Astrocyte (in vitro differentiated cells and primary cell): ENCODE data around the gene MYOF. TPM values are rescaled to one million over a fixed set of nuclear protein-coding genes. Genes with fewer than 3 reads are reported as not detected.

ENCODE experiments used
- DNase-seq: peaks from one replicate; pipeline ENCODE4 v3.0.0-alpha.2; 2010; ENCODE audit warnings: low read depth
- FAIRE-seq: peaks from 2 replicates; lab custom pipeline; 2011; peaks lifted over from hg19 to GRCh38; lab: Jason Lieb, UNC
- H2AFZ ChIP-seq: 2 replicates; pipeline ENCODE4 v1.6.0; 2012; ENCODE audit warnings: low read depth, low read length, inconsistent platforms
- H3K27ac ChIP-seq: 2 replicates; pipeline ENCODE4 v1.5.1; 2011; ENCODE audit warnings: low read depth, low read length, inconsistent platforms
- H3K27me3 ChIP-seq: 2 replicates; pipeline ENCODE4 v1.6.0; 2011; ENCODE audit warnings: low read length, inconsistent platforms; ENCODE audit not compliant: insufficient read depth
- H3K36me3 ChIP-seq: 2 replicates; pipeline ENCODE4 v1.5.1; 2011; ENCODE audit warnings: low read length, inconsistent platforms; ENCODE audit not compliant: insufficient read depth
- H3K4me1 ChIP-seq: 2 replicates; pipeline ENCODE4 v1.5.1; 2011; ENCODE audit warnings: low read length, inconsistent platforms; ENCODE audit not compliant: insufficient read depth
- H3K4me2 ChIP-seq: 2 replicates; pipeline ENCODE4 v1.6.0; 2012; ENCODE audit warnings: low read length, inconsistent platforms
- H3K4me3 ChIP-seq: 2 replicates; pipeline ENCODE4 v1.5.1; 2011; ENCODE audit warnings: low read depth, mild to moderate bottlenecking, low read length, inconsistent platforms; ENCODE audit not compliant: insufficient read depth
- H3K79me2 ChIP-seq: 2 replicates; pipeline ENCODE4 v1.6.0; 2012; ENCODE audit warnings: mild to moderate bottlenecking, low read length, inconsistent platforms; ENCODE audit not compliant: insufficient read depth
- H3K9ac ChIP-seq: 2 replicates; pipeline ENCODE4 v1.6.0; 2012; ENCODE audit warnings: mild to moderate bottlenecking, low read length, inconsistent platforms
- H3K9me3 ChIP-seq: 2 replicates; pipeline ENCODE4 v1.5.1; 2012; ENCODE audit warnings: low read depth, mild to moderate bottlenecking, low read length, inconsistent platforms; ENCODE audit not compliant: insufficient read depth
- H4K20me1 ChIP-seq: 2 replicates; pipeline ENCODE4 v1.6.0; 2012; ENCODE audit warnings: low read length, inconsistent platforms; ENCODE audit not compliant: insufficient read depth
- H3K27ac Mint-ChIP-seq: one replicate; pipeline ENCODE4 v1.8.0; 2021; ENCODE audit warnings: mild to moderate bottlenecking, mixed read lengths; ENCODE audit not compliant: unreplicated experiment
- H3K27me3 Mint-ChIP-seq: one replicate; pipeline ENCODE4 v1.8.0; 2021; ENCODE audit warnings: low read depth, mixed read lengths; ENCODE audit not compliant: unreplicated experiment
- H3K36me3 Mint-ChIP-seq: one replicate; pipeline ENCODE4 v1.8.0; 2021; ENCODE audit warnings: low read depth, mixed read lengths; ENCODE audit not compliant: unreplicated experiment
- H3K4me1 Mint-ChIP-seq: one replicate; pipeline ENCODE4 v1.8.0; 2021; ENCODE audit warnings: low read depth, mixed read lengths; ENCODE audit not compliant: unreplicated experiment
- H3K4me3 Mint-ChIP-seq: one replicate; pipeline ENCODE4 v1.8.0; 2021; ENCODE audit warnings: mild to moderate bottlenecking, moderate library complexity, mixed read lengths; ENCODE audit not compliant: unreplicated experiment
- H3K9me3 Mint-ChIP-seq: one replicate; pipeline ENCODE4 v1.8.0; 2021; ENCODE audit warnings: mild to moderate bottlenecking, mixed read lengths; ENCODE audit not compliant: unreplicated experiment
- CTCF ChIP-seq: IDR thresholded peaks from 2 replicates; pipeline ENCODE4 v1.5.1; 2011; ENCODE audit warnings: low read depth, mild to moderate bottlenecking, inconsistent platforms, low read length, moderate library complexity; ENCODE audit not compliant: insufficient read depth
- EZH2 ChIP-seq: IDR thresholded peaks from 2 replicates; pipeline ENCODE4 v1.6.1; 2012; ENCODE audit warnings: mild to moderate bottlenecking, low read length, inconsistent platforms; ENCODE audit not compliant: insufficient read depth
- total RNA-seq: library from RNA; stranded (reverse); gene quantifications from 2 replicates; pipeline ENCODE4 v1.2.1, GENCODE V29; 2021

MYOF gene
- total RNA-seq, 1 donor from 2014 or later = 306 TPM

GRCh38 chr10:93417266-93417665 lies 64.9 kb downstream of the MYOF start:
- H3K36me3 ChIP-seq = peaks cover 34% of the 10 kb centered on the region
- peaks cover 2% of the 10 kb centered on the region for H3K9me3 Mint-ChIP-seq
- H3K4me2 ChIP-seq = no peak overlapping the region
- TF ChIP-seq CTCF (no peak), EZH2 (no peak)
- H3K4me1 Mint-ChIP-seq = peaks cover 20% of the 10 kb centered on the region
- DNase-seq (no peak), FAIRE-seq (no peak)
- H3K27ac Mint-ChIP-seq = no peak overlapping the region
- peaks cover 53% of the 10 kb centered on the region for H3K36me3 Mint-ChIP-seq
- H3K4me3 Mint-ChIP-seq = no peak overlapping the region
- no peak overlapping the region for H3K27ac ChIP-seq
- peaks cover 61% of the 10 kb centered on the region for H3K79me2 ChIP-seq
- H3K27me3 Mint-ChIP-seq = no peaks in the 10 kb centered on the region
- peaks cover 8% of the 10 kb centered on the region for H3K4me1 ChIP-seq
- H4K20me1 ChIP-seq = peaks cover 21% of the 10 kb centered on the region
- no peak overlapping the region for H3K4me3 ChIP-seq
- no peak overlapping the region for H2AFZ ChIP-seq
- H3K27me3 ChIP-seq = no peaks in the 10 kb centered on the region
- no peaks in the 10 kb centered on the region for H3K9me3 ChIP-seq
- no peak overlapping the region for H3K9ac ChIP-seq

- FAIRE-seq (no peak), DNase-seq (no peak)
- H3K36me3 ChIP-seq = peaks cover 34% of the 10 kb centered on the region
- H3K27ac Mint-ChIP-seq = no peak overlapping the region
- H3K4me3 Mint-ChIP-seq = no peak overlapping the region
- peaks cover 21% of the 10 kb centered on the region for H4K20me1 ChIP-seq
- H3K79me2 ChIP-seq = peaks cover 61% of the 10 kb centered on the region
- H3K4me2 ChIP-seq = no peak overlapping the region
- peaks cover 4% of the 10 kb centered on the region for H3K4me1 ChIP-seq
- H3K4me1 Mint-ChIP-seq = peaks cover 16% of the 10 kb centered on the region
- H3K9ac ChIP-seq = no peak overlapping the region
- peaks cover 2% of the 10 kb centered on the region for H3K9me3 Mint-ChIP-seq
- H3K27me3 ChIP-seq = no peaks in the 10 kb centered on the region
- H3K36me3 Mint-ChIP-seq = peaks cover 53% of the 10 kb centered on the region
- no peaks in the 10 kb centered on the region for H3K27me3 Mint-ChIP-seq
- H3K27ac ChIP-seq = no peak overlapping the region
- H2AFZ ChIP-seq = no peak overlapping the region
- no peak overlapping the region for H3K4me3 ChIP-seq
- no peak for TF ChIP-seq EZH2
- no peak for TF ChIP-seq CTCF
- H3K9me3 ChIP-seq = no peaks in the 10 kb centered on the region
These were observed 65.3 kb downstream of the MYOF start for GRCh38 chr10:93416824-93417223.

GRCh38 chr10:93415693-93416092 lies 66.4 kb downstream of the MYOF start:
- Histone ChIP-seq H3K9me3 (no peaks in the 10 kb centered on the region), H4K20me1 (peaks cover 21% of the 10 kb centered on the region), H3K9ac (no peak overlapping the region), H3K4me2 (no peak overlapping the region), H3K27ac (no peak overlapping the region), H3K4me1 (no peaks in the 10 kb centered on the region), H3K4me3 (no peak overlapping the region), H3K36me3 (peaks cover 34% of the 10 kb centered on the region), H3K27me3 (no peaks in the 10 kb centered on the region), H3K79me2 (peaks cover 60% of the 10 kb centered on the region), H2AFZ (no peak overlapping the region)
- no peak for DNase-seq
- H3K9me3 Mint-ChIP-seq = peaks cover 2% of the 10 kb centered on the region
- H3K4me1 Mint-ChIP-seq = peaks cover 9% of the 10 kb centered on the region
- H3K27ac Mint-ChIP-seq = no peak overlapping the region
- no peak overlapping the region for H3K4me3 Mint-ChIP-seq
- no peak for TF ChIP-seq EZH2
- peak; percentile 17 for TF ChIP-seq CTCF
- H3K36me3 Mint-ChIP-seq = peaks cover 54% of the 10 kb centered on the region
- FAIRE-seq = peak; percentile 9
- H3K27me3 Mint-ChIP-seq = no peaks in the 10 kb centered on the region
